ENCODE results near the gene SDK1. TPM values are rescaled to one million over a fixed set of nuclear protein-coding genes. Genes with fewer than 3 reads are reported as not detected.

SDK1 gene
- total RNA-seq, 1 donor from 2014 or later: 10.9 TPM

GRCh38 chr7:3893151-3893788 lies 592.2 kb downstream of the SDK1 start:
- DNase-seq (ENCODE audit: low spot score): no peak
- Mint-ChIP-seq H3K27ac (ENCODE audit: unreplicated experiment) (no peak overlapping the region), H3K4me1 (ENCODE audit: low read depth) (peaks cover 2% of the 10 kb centered on the region), H3K36me3 (ENCODE audit: low read depth) (no peaks in the 10 kb centered on the region), H3K4me3 (ENCODE audit: unreplicated experiment) (no peak overlapping the region), H3K27me3 (ENCODE audit: low read depth) (no peaks in the 10 kb centered on the region), H3K9me3 (ENCODE audit: low read depth) (no peaks in the 10 kb centered on the region)
- no peak for TF ChIP-seq CTCF (IDR thresholded peaks at IDR 0.05)

GRCh38 chr7:3893789-3894153 lies 592.7 kb downstream of the SDK1 start:
- Mint-ChIP-seq H3K4me3 (ENCODE audit: unreplicated experiment) (no peak overlapping the region), H3K27me3 (ENCODE audit: low read depth) (no peaks in the 10 kb centered on the region), H3K9me3 (ENCODE audit: low read depth) (no peaks in the 10 kb centered on the region), H3K36me3 (ENCODE audit: low read depth) (no peaks in the 10 kb centered on the region), H3K4me1 (ENCODE audit: low read depth) (no peaks in the 10 kb centered on the region), H3K27ac (ENCODE audit: unreplicated experiment) (no peak overlapping the region)
- no peak for DNase-seq (ENCODE audit: low spot score)
- no peak for TF ChIP-seq CTCF (IDR thresholded peaks at IDR 0.05)

GRCh38 chr7:3895341-3896116 lies 594.5 kb downstream of the SDK1 start:
- Mint-ChIP-seq H3K27me3 (ENCODE audit: low read depth) (no peaks in the 10 kb centered on the region), H3K9me3 (ENCODE audit: low read depth) (no peaks in the 10 kb centered on the region), H3K4me1 (ENCODE audit: low read depth) (no peaks in the 10 kb centered on the region), H3K36me3 (ENCODE audit: low read depth) (no peaks in the 10 kb centered on the region), H3K27ac (ENCODE audit: unreplicated experiment) (no peak overlapping the region), H3K4me3 (ENCODE audit: unreplicated experiment) (no peak overlapping the region)
- TF ChIP-seq CTCF (IDR thresholded peaks at IDR 0.05): no peak
- DNase-seq (ENCODE audit: low spot score): no peak

- no peak for TF ChIP-seq CTCF (IDR thresholded peaks at IDR 0.05)
- Mint-ChIP-seq H3K27ac (ENCODE audit: unreplicated experiment) (no peak overlapping the region), H3K4me1 (ENCODE audit: low read depth) (no peaks in the 10 kb centered on the region)
Measured at GRCh38 chr7:3896169-3896765, 595.2 kb downstream of the SDK1 start.

GRCh38 chr7:3897430-3898372 lies 596.6 kb downstream of the SDK1 start:
- H3K27me3 Mint-ChIP-seq (ENCODE audit: low read depth): no peaks in the 10 kb centered on the region
- no peaks in the 10 kb centered on the region for H3K4me1 Mint-ChIP-seq (ENCODE audit: low read depth)
- no peaks in the 10 kb centered on the region for H3K36me3 Mint-ChIP-seq (ENCODE audit: low read depth)
- TF ChIP-seq CTCF (IDR thresholded peaks at IDR 0.05): peak; percentile 91
- H3K9me3 Mint-ChIP-seq (ENCODE audit: low read depth): no peaks in the 10 kb centered on the region
- no peak overlapping the region for H3K27ac Mint-ChIP-seq (ENCODE audit: unreplicated experiment)
- DNase-seq (ENCODE audit: low spot score): no peak
- H3K4me3 Mint-ChIP-seq (ENCODE audit: unreplicated experiment): no peak overlapping the region

More at GRCh38 chr7:3896169-3896765, 595.2 kb downstream of the SDK1 start:
- Mint-ChIP-seq H3K27me3 (ENCODE audit: low read depth) (no peaks in the 10 kb centered on the region), H3K36me3 (ENCODE audit: low read depth) (no peaks in the 10 kb centered on the region), H3K9me3 (ENCODE audit: low read depth) (no peaks in the 10 kb centered on the region), H3K4me3 (ENCODE audit: unreplicated experiment) (no peak overlapping the region)
- no peak for DNase-seq (ENCODE audit: low spot score)

Measured in chondrocyte (in vitro differentiated cells).